ENCODE results near the gene LBH.

Gene LBH

GRCh38 chr2:30213907-30214463 lies 17.3 kb upstream of the LBH start:
- in situ Hi-C loops (cut with MboI; ENCODE audit: low sequenced_read_pairs), result loop anchor here (10.0 kb wide), 1 partner anchor 491 kb away; no protein-coding TSS in a partner anchor

DNA sequence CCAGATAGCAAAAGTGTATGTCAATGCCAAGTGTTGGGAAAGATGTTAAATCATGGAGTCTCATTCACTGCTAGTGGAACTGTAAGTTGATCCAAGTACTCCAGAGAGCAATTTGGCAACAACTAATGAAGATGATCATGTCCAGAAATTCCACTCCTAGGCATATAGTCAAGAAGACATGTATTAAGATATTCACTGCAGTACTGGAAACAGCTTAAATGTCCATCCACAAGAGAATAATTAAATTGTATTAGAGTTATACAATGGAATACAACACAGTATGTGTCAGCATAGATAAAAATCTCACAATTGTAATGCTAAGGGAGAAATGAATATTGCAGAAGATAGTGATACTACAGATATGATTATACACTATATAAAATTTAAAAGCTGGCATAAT lies 15.2 kb upstream of the LBH start:
- in situ Hi-C loops (cut with MboI; ENCODE audit: low sequenced_read_pairs), result loop anchor here (10.0 kb wide), 1 partner anchor 489 kb away; no protein-coding TSS in a partner anchor

- in situ Hi-C loops (cut with MboI; ENCODE audit: low sequenced_read_pairs), result loop anchor here (10.0 kb wide), 1 partner anchor 487 kb away; no protein-coding TSS in a partner anchor
Observed at GRCh38 chr2:30217644-30218337, 13.5 kb upstream of the LBH start.

DNA sequence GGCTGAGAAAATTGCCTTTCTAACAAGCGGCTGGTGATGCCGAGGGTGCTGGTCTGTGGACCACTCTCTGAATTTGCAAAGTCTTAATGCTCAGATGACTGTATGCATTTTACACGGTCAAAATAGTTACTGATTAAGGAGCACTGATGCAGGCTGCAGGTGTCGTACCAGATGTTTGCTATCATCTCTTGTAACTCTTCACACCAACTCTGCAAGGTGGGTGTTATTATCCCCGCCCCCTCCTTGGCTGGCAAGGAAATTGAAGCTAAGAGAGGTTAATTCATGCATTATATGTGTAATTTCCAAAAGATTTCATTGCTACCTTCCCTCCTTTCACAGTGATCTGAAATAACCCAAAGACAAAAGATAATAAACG lies 13.0 kb upstream of the LBH start:
- in situ Hi-C loops (cut with MboI; ENCODE audit: low sequenced_read_pairs), result loop anchor here (10.0 kb wide), 1 partner anchor 486 kb away; no protein-coding TSS in a partner anchor

GRCh38 chr2:30218814-30219213 lies 12.5 kb upstream of the LBH start:
- in situ Hi-C loops (cut with MboI; ENCODE audit: low sequenced_read_pairs), result loop anchor here (10.0 kb wide), 1 partner anchor 486 kb away; no protein-coding TSS in a partner anchor

DNA sequence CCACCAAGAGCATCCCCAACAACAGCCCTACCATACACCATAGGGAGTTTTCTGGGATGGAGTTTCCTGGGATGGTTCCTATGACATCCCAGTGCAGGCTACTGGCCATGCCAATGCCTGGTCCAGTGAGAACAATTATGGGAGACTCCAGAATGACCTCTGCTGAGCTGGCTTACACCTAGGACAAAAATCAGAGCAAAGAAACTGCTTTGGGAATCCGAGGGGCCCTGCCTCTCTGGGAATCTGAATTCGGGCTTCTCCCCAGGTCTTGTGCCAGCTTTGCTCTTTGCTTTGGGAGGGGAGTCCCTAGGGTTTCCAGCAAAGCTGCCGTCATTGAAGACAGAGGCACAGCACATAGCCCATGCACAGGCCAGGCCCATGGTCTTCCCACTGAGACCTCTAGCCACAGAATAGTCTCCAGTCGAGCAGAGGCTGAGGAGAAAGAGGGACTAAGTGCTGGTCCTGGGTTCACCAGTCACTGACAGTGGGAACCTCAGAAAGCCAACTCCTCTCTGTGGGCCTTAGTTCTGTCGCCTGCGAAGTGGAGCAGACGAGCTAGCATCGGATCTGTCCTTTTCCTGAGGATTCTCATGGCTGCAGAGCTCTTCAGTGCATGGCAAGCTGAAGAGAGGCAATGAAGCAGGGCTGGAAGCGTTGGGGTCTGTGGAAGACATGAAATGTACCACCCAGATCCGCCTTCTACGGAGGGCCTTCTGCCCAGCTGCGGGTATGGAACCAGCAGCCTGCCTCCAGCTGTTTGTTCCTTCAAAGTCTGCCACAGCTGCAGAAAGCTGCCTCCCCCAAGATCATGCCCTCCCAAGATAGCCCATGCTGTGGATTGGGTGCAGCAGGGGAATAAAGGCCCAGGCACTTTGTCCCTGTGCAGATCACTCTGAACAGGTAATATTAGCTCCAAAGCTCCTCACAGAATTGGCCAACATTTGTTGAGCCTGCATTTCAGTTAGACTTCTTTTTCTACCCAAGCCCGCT lies 11.2 kb upstream of the LBH start:
- in situ Hi-C loops (cut with MboI; ENCODE audit: low sequenced_read_pairs), result loop anchor here (10.0 kb wide), 1 partner anchor 485 kb away; no protein-coding TSS in a partner anchor

GRCh38 chr2:30221531-30221930 lies 9.8 kb upstream of the LBH start:
- in situ Hi-C loops (cut with MboI; ENCODE audit: low sequenced_read_pairs), result no loop called here

- in situ Hi-C loops (cut with MboI; ENCODE audit: low sequenced_read_pairs), result no loop called here
Observed at GRCh38 chr2:30222031-30222430, 9.3 kb upstream of the LBH start.

- in situ Hi-C loops (cut with MboI; ENCODE audit: low sequenced_read_pairs), result no loop called here
Observed at GRCh38 chr2:30222636-30223360, 8.5 kb upstream of the LBH start.

DNA sequence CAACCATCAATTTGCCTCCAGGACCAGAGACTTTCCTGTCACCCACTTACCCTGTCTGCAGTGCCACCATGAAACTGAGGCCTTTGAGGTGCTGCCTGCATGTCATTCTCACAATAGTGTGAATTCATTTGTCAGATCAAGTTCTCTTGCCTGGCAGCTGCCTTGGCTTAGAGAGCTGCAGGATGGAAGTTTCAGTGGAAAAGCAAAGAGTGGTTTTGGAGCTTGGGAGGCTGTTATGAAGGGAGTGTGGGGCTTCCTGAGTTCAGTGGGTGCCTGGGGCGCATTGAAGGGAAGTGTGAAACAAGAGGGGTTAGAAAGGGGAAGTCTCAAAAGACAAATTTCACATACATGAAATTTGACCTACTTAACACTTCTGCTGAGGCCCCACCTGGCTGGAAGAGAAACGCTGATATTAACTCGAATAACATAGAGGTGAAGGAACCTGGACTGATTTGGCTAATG lies 7.9 kb upstream of the LBH start:
- in situ Hi-C loops (cut with MboI; ENCODE audit: low sequenced_read_pairs), result no loop called here

- in situ Hi-C loops (cut with MboI; ENCODE audit: low sequenced_read_pairs), result no loop called here
Observed at GRCh38 chr2:30224151-30224550, 7.2 kb upstream of the LBH start.

DNA sequence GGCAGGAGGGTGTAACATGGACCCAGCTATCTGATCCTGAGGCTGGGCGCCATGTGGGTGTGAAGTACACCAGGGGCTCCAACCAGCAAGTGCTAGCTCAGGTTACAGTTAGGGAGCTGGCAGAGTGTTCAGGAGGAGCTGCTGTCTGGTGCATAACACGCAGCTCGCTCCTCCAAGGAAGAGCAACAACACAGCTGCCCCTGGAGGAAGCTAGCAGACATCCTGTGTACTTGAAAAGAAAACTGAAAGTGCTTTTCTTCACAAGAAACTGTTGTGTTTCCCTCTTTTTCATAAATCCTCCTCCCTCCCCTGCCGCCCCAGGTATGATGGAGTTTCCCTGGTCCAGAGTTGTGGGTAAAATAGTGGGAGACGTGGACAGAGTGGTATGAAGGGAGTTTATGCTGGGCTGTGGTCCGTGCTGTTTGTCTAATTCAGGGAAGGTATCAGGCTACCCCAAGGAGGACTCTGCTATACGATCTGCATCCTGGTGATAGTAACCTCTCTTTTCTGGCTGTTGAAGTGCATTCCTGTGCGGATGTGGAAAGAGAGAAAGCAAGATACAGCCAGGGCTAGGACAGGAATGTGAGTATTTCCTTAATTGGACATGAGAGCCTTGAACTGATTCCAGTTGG lies 6.1 kb upstream of the LBH start:
- in situ Hi-C loops (cut with MboI; ENCODE audit: low sequenced_read_pairs), result no loop called here

- in situ Hi-C loops (cut with MboI; ENCODE audit: low sequenced_read_pairs), result no loop called here
Observed at GRCh38 chr2:30226144-30227032, 4.9 kb upstream of the LBH start.

DNA sequence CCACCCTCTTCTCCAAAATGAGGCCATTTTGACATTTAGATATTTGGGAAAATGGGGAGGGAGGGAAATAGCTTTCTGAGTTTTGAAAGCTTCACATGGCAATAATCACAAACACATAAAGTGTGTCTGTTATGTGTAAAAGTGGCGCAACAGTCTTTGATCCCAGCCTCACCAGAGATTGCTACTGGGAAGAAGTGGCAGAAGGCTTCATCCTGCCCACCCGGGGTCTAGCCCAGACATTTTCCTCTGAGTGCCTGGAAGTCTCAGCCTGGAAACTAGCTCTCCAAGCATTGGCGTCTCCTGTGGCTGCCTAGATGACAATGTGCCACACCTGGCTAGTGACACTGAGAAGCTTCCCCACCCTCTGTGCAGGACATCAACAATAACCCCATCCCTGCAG lies 1.7 kb upstream of the LBH start:
- in situ Hi-C loops (cut with MboI; ENCODE audit: low sequenced_read_pairs), result no loop called here

DNA sequence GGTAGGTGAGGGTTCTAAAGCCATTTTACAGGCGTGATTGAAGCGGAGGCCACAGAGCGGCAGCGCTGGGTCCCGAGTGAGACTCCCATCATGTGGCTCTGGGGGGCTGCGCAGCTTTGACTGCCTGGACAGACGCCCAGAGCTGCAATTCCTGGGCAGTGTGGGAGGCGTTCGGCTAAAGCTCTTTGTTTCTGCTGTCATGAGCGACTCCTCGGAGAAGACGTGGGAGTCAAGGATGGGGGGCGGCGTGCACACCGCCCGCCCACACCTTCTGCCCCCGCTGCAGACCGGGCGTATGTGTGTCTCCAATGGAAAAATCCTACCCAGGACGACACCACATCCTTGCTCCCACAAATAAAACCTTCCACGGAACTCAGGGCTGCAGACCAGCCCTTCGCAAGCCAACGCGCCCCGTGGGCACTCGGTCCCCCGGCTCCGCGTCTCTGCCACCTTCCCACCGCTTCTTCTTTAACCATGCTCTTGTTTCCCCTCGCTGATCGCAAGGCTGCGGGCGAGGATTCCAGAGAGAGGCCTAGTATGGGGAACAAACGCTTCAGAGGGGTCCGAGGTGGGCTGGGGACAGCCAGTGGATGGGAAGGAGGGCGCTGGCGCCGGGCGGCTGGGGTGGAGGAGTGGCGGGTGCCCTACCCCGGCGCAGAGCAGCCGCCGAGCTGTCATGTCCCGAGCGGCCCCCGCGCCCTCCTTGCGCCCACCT lies 680 bp upstream of the LBH start:
- in situ Hi-C loops (cut with MboI; ENCODE audit: low sequenced_read_pairs), result no loop called here

DNA sequence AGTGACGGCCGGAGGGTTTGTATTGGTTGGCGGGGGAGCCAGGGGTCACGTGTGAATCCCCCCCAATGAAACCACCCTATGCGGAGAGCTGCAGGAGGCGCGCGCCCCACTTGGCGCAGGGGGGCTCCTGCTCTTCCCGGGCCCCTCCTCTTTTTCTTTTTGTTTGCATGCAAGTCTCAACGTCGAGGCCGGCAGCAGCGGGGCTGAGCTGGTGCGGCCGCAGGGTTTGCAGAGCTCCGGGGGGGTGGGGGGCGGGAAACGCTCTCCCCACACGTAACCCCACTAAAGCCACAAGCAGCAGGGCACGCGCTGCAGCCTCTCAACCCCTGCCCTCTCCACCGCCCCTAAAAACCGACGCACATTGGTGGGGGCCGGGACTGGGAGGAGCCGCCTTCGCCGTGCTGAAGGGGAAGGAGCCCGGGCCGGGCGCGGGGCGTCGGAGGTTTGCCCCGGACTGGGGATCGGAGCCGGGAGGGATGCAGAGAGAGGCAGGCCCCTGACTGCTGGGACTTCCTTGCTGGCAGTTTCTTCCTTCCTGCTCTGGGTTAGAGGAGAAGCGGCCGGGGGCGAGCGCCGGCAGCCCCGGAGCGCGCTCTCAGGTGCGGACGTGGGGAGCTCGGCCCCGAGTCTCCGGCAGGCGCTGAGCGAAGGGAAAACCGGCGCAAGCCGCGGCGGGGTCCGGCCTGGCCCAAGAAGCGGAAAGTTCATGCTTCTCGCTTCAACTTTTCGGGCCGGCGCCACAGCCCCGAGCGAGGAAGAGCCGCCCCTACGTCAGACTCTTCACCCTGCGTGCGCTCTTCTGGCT lies 864 bp downstream of the LBH start:
- in situ Hi-C loops (cut with MboI; ENCODE audit: low sequenced_read_pairs), result no loop called here

GRCh38 chr2:30232801-30233130 lies 1.4 kb downstream of the LBH start:
- in situ Hi-C loops (cut with MboI; ENCODE audit: low sequenced_read_pairs), result no loop called here

Data from HL-60/S4 treated with retinoic acid at 250 ng/mL for 4 days and 3 days (cell line).